D341Med (cell line): Measurements from ENCODE around the gene RABGAP1L.
A peak's percentile ranks its signal among the peaks of the same experiment; 100 is the strongest.
"Not testable (repeated sequence)": the region's sequence is repeated elsewhere in the genome, so short reads cannot be mapped to it uniquely, and the experiment has no call there.

Experiments
- DNase-seq: peaks from one replicate; pipeline ENCODE4 v3.0.0; 2012; ENCODE audit warnings: low spot score

RABGAP1L gene

DNA sequence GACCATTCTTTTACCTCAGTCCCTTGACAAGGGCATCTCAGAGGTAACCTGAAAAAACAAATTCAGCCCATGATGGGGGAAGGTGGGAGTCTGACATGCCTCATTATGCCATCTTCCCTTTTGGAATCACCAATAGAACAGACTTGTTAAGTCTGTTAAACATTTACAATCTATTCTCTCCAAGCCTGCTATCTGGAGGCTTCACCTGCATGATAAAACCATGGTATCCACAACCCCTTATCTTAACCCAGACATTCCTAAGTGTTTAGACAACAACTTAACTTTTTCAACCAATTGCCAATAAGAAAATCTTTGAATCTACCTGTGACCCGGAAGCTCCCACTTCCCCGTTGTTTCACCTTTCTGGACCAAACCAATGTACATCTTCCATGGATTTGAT, 607.4 kb downstream of the RABGAP1L start:
- DNase-seq: no peak

- no peak for DNase-seq
These were observed 609.2 kb downstream of the RABGAP1L start for GRCh38 chr1:174768516-174768915.

GRCh38 chr1:174768949-174769348, 609.6 kb downstream of the RABGAP1L start:
- no peak for DNase-seq

- DNase-seq: no peak
These were observed 610.7 kb downstream of the RABGAP1L start for GRCh38 chr1:174769961-174770549.

GRCh38 chr1:174775621-174776020, 616.3 kb downstream of the RABGAP1L start:
- DNase-seq: no peak

DNA sequence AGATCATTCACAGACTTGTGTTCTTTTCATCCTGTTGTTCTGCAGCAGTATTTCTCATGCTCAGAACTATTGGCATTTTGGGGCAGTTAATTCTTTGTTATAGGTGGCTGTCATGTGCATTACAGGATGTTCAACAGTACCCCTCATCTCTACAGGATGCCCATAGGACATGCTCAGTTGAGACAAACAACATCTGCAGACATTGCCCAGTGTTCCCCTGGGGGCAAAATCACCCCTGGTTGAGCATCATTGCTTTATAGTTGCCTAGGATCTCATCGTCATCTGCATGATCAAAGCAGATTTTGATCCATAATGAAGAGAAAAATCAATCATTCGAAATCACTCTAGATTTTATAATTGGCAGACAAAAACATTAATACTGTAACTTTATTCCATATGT, 617.9 kb downstream of the RABGAP1L start:
- DNase-seq: no peak

DNA sequence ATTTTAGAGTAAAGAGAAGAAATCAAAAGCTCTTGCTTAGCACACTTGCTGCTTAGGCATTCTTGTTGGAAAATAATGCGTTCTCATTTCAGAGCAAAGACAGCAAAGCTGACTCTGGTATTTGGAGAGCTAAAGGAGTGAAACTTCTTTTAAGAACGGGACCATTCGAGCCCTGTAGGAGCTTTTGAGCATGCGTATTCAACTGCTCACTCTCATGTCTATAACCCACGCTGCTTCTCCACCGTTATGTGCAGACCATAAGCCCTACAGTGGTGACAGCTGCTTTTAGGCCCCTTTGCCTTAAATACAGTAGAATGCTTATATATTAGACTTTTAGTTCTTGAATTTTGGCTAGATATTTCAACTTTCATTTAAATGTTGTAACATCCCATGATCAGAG, 626.2 kb downstream of the RABGAP1L start:
- DNase-seq: no peak

- no peak for DNase-seq
These were observed 627.0 kb downstream of the RABGAP1L start for GRCh38 chr1:174786358-174786757.

GRCh38 chr1:174786760-174787159, 627.4 kb downstream of the RABGAP1L start:
- no peak for DNase-seq

DNA sequence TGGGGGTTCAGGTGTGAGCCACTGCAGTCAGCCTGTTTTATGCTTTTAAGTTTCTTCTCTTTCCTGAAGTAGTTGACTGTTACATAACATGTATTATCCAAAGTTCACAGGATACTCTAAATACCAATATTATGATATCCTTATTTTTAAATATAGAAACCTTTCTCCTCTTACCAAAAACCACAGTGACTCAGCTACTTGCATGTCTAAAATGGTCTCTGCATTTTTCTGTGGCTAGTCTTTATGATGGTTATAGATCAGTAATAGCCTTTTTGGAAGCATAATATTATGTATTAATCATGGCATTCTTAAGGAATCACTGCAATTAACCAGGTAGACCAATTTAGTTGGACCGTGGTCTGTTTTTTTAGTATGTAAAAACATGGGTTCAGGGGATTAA, 629.7 kb downstream of the RABGAP1L start:
- DNase-seq: no peak

- no peak for DNase-seq
These were observed 630.1 kb downstream of the RABGAP1L start for GRCh38 chr1:174789399-174789798.

DNA sequence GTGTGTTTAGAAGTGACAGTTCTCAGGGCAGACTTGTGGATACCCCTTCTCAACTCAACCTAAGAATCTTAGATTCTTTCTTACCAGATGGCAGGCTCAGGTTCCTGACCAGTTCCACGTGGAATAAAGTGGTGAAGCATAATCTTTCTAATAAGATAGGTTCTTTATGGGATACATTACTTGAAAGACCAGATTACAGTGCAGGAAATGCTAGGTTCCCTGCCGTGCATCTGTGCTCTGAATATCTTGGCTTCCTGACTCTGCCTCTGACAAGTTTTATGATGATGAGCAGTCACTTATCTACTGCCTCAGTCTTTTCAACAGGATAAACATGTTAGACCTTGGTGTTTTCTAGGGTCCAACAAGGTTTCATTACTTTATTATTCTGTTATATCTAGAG, 632.5 kb downstream of the RABGAP1L start:
- no peak for DNase-seq

DNA sequence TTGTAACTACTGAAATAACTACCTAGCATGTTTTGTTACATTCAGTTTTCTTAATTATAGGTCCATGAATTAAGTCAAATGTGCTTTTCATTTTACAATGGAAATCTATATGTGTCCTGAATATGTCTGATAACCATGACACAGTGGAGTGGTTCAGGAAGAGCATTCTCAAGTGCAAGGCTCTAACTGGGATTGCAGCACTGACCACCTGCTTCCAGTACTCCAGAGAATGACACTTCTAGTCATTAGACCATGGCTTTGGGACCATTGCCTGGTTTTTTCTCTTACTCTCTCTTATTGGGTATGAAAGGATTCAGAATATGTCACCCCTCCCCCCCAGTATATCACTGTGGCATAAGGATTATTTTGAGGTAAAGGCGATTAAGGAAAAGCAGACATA, 635.5 kb downstream of the RABGAP1L start:
- no peak for DNase-seq

GRCh38 chr1:174795806-174796205, 636.5 kb downstream of the RABGAP1L start:
- no peak for DNase-seq

DNA sequence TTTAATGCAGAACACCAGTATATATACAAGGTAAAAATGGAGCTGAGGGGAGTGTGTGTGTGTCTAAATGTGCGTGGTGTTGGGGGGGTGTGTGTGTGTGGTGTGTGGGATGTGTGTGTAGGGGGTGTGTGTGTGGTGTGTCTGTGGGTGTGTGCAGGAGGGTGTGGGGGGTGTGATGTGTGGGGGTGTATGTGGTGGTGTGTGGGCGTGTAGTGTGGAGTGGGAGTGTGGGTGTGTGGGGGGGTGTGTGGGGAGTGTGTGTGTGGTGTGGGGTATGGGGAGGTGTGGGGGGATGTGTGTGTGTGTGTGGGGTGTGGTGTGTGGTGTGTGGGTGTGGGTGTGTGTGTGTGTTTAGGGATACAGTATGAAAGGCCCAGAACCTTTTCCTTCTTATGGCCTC, 638.1 kb downstream of the RABGAP1L start:
- DNase-seq: no peak

DNA sequence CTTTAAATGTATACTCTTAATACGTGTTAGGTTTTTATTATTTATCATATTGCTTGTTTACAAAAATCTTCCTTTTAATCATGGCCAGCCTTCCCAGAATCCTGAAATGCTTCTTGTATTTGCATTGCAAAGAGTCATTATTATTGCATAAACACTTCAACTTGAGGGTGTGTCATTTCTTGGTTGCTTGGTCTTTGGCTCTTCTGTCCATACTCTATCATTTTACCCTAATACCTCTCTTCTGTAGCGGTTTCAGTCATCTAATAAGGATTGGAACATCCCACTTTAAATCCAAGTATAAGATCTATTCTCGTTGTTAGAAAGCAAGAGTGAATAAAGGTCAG, 639.8 kb downstream of the RABGAP1L start:
- no peak for DNase-seq

DNA sequence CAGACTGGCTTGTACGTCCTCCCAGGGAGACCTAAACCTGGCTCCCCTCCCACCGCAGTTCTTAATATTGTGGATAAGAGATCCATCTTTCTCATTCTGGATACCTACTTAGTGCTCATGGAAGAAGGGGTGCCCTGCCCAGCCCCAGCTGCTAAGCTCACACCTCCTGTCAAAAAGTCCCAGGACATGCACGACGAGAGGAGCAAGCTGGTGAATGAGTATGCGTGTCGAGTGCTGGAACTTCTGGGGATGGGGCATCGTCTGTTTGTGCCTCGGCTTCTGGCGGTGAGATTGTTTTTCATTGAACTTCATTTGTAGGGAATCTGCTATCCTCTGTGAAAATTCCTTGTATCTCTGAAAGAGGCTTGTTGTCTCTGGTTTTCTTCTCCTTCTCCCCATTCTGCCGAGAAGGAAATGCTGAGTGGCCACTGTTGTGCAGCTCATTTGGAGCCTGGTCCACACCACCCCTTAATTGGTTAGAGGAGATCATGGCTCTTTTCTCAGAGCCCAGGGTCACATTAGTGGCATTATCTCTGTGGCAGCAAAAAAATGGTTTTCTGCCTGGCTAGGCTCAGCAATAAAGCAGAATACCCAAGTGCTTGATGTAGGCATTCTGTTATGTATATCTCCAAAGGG, 641.0 kb downstream of the RABGAP1L start:
- no peak for DNase-seq

- no peak for DNase-seq
These were observed 641.6 kb downstream of the RABGAP1L start for GRCh38 chr1:174800876-174801275.

GRCh38 chr1:174809755-174810280, 650.5 kb downstream of the RABGAP1L start:
- no peak for DNase-seq

- DNase-seq: peak; percentile 66
These were observed 652.7 kb downstream of the RABGAP1L start for GRCh38 chr1:174812016-174812415.

- no peak for DNase-seq
These were observed 653.3 kb downstream of the RABGAP1L start for GRCh38 chr1:174812656-174813055.

- DNase-seq: no peak
These were observed 655.7 kb downstream of the RABGAP1L start for GRCh38 chr1:174815036-174815435.

GRCh38 chr1:174815474-174815908, 656.2 kb downstream of the RABGAP1L start:
- no peak for DNase-seq

- not testable (repeated sequence) for DNase-seq
These were observed 657.3 kb downstream of the RABGAP1L start for GRCh38 chr1:174816621-174817020.
